Dermis blood vessel endothelial cell (primary cell): Measurements from ENCODE around the gene KLHL25. TPM values are rescaled to one million over a fixed set of nuclear protein-coding genes. Genes with fewer than 3 reads are reported as not detected.

Experiments used
- DNase-seq: peaks from one replicate; pipeline ENCODE4 v3.0.0; 2010
- total RNA-seq: library from RNA; depleted of rRNA; stranded (reverse); fragments of >200 nt; gene quantifications from 2 replicates; pipeline ENCODE4 v1.2.3, GENCODE V29; 2014

The KLHL25 gene
- total RNA-seq, 1 donor from 2014 or later, result 5.4 TPM

GRCh38 chr15:85758655-85758978, 36.1 kb downstream of the KLHL25 start:
- no peak for DNase-seq

GRCh38 chr15:85757939-85758654, 36.6 kb downstream of the KLHL25 start:
- no peak for DNase-seq

- no peak for DNase-seq
These were observed 37.4 kb downstream of the KLHL25 start for GRCh38 chr15:85757073-85757938.

GRCh38 chr15:85756411-85757072, 38.2 kb downstream of the KLHL25 start:
- no peak for DNase-seq

GRCh38 chr15:85755942-85756341, 38.8 kb downstream of the KLHL25 start:
- no peak for DNase-seq

- no peak for DNase-seq
These were observed 39.3 kb downstream of the KLHL25 start for GRCh38 chr15:85755471-85755870.

GRCh38 chr15:85754989-85755388, 39.7 kb downstream of the KLHL25 start:
- DNase-seq, result no peak

- DNase-seq, result no peak
These were observed 40.8 kb downstream of the KLHL25 start for GRCh38 chr15:85753791-85754452.

- DNase-seq, result no peak
These were observed 41.5 kb downstream of the KLHL25 start for GRCh38 chr15:85753261-85753660.

GRCh38 chr15:85752491-85752961, 42.2 kb downstream of the KLHL25 start:
- DNase-seq, result no peak

- no peak for DNase-seq
These were observed 42.6 kb downstream of the KLHL25 start for GRCh38 chr15:85752124-85752475.

- no peak for DNase-seq
These were observed 43.2 kb downstream of the KLHL25 start for GRCh38 chr15:85751291-85752123.

GRCh38 chr15:85750319-85751290, 44.1 kb downstream of the KLHL25 start:
- DNase-seq, result no peak

- DNase-seq, result no peak
These were observed 45.2 kb downstream of the KLHL25 start for GRCh38 chr15:85749261-85750151.

- no peak for DNase-seq
These were observed 46.0 kb downstream of the KLHL25 start for GRCh38 chr15:85748729-85749128.

- no peak for DNase-seq
These were observed 46.5 kb downstream of the KLHL25 start for GRCh38 chr15:85748176-85748575.

- DNase-seq, result no peak
These were observed 48.1 kb downstream of the KLHL25 start for GRCh38 chr15:85746641-85747040.

GRCh38 chr15:85745525-85746150, 49.1 kb downstream of the KLHL25 start:
- no peak for DNase-seq

- no peak for DNase-seq
These were observed 49.7 kb downstream of the KLHL25 start for GRCh38 chr15:85745023-85745422.
